ENCODE measurements around the gene HPS1.

The HPS1 gene

DNA sequence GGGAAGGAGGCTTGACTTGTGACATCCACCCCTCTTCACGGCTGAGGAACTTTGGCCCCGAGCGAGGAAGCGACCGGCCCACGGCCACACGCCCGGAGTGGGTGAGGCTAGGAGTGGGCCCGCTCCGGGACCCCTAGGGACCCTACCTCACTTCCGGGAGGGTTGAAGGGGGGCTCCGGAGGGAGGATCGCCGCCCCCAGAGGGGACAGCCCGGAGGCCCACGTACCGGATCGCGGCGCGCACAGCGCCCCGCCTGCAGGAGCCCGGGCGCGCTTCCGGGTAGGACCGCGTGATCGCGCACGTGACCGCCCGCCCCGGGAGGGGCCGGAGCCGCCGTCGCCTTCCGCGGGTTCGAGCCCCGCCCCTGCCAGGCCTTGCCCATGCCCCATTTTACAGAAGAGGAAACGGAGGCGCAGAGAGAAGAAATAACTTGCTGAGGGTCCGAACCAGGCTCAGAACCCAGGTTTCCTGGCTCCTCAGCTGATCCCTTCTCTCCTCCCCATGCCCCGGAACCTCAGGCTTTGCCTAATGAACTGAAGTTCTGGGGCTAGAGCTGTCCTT is at the start of gene HPS1:
HPS1 (minus strand) TSS at position 275 of the 561 bp plus-strand sequence. CDS start 3,695 bp downstream, outside the sequence.
- DNase-seq = peak; percentile 91

DNA sequence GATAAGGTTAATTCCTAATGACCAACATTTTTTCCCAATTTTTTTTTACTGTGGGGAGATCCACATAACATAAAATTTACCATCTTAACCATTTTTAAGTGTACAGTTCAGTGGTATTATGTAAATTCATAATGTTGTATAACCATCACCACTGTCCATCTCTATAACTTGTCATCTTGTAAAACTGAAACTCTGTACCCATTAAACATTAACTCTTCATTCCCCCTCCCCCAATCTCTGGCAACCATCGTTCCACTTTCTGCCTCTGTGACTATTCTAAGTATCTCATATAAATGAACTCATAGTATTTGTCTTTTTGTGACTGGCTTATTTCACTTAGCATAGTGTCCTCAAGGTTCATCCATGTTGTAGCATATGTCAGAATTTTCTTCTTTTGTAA is 46.0 kb upstream of the HPS1 start:
- no peak for DNase-seq

DNA sequence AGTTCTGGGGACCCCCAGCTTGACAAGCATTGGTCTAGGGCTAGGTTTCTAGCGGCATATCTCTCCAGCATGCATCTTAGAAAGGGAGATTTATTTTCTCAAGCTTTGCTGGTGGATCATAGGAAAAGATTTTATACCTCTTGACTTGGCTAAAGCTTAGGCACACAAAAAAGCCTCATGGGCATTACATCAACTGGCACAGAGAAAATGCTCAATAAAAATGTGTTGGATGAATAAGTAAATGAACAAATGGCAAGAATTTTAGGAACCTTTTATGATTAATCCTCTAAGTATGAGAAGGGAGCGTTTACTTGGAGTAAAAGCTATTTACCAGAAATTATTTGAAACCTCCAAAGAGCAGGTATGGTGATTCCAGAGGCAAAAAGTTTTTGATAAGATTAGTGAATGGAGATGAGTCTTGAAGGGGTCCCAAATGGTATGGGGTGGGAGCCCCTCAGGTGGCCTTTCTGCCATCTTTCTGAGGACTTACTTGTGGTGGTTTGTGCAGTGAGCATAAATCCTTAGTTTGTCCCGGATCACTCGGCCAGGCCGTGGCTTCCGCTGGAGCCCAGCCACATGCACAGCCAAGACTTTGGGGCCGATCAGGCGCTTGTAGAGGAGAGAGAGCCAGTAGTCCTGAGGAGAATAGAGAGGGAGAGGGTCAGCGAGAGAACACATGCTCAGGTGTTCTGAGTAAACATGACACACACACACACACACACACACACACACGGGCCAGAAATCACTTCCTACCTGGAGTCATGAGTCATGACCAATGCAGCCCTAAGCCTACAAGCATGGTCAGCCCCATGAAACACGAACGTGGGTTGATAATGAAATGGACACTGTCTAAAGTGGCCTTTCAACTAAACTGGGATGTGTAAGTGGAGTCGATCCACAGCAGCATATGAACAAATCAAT is 43.1 kb upstream of the HPS1 start:
- DNase-seq = no peak

DNA sequence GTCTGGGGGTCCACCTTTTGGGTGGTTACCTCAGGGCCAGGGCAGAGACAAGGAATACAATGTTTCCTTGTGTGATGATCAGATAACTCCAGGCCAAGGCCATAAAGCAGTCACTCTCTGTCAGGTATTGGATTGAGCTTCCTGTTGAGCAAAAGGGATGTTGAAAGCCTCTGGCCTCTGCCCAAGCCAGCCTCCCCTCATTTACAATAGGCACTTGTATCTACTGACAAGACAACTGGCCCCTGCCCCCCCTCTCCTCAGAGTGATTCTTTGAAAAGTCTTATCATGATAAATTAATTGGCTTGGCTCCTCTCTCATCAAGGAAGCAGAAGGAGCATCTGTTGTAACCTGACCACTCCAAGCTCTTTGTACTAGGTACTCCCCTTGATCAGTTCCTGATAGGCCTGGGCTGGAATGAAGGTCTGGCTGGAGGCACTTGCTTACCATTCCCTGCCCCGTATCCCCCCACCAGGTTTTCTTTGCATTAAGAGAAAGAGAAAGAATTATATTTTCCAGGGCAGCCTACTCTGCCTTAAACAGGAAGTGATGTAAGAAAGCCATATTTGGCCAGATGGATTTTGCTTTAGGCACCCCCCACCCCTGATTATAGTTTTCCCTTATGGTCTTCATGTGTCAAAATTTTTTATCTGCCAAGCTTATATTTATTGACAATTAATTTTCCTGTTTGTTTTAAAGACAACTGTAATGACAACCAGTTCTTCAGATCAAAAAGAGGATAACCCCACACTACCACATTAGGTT is 42.1 kb upstream of the HPS1 start:
- DNase-seq = no peak

DNA sequence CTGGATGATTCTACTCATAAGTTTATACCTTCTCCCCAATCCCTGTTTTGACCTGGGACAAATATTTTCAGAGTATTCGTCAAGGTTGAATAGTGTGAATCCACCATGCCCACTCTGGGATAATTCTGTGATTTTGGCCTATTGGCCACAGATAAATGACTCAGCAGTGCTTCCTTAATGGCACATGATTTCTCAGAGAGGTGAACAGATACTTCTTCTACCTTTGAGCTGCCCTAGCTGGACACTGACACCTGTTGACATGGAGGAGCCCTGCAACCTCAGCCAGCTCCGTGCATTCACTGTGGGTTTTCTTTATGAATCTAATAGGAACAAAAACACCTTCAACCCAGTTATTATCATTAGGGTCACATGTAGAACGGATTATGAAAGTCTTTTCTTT is 40.9 kb upstream of the HPS1 start:
- no peak for DNase-seq

DNA sequence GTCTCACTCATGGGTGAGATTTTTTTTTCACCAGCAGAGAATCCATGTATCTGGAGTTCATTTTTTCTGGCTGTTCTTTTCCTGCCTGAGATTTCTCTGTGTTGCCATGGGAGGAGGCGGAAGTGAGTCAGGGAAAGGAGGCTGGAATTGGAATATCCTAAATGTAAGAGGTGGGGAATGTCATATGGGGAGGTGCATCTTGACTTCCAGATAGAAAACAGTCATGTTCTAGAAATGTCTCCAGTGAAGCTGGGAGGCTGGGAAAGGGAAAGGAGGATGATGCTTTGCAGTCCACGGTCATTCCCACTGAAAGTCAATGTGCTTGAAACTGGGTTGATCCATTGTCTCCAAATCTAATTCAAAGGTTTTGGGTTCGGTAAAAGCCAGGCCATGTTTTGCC is 39.7 kb upstream of the HPS1 start:
- no peak for DNase-seq

DNA sequence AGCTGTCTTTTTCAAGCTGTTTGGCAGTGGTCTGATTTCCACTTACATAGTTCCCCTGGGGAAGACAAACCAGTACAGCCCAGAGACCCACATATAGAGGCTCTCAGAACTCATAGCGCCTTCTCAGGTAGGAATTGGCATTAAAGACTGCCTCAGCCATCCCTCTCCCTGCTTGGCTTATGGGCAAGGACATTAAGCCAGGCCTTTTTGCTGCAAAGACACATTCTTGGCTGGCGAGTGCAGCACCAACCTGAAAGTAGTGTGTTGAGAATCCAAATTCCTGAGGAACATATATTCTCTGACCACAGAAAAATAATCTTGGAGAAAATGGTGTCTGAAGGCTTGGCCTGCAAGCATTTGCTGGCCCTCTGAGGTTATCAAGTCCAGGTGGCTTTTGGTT is 39.2 kb upstream of the HPS1 start:
- DNase-seq = no peak

DNA sequence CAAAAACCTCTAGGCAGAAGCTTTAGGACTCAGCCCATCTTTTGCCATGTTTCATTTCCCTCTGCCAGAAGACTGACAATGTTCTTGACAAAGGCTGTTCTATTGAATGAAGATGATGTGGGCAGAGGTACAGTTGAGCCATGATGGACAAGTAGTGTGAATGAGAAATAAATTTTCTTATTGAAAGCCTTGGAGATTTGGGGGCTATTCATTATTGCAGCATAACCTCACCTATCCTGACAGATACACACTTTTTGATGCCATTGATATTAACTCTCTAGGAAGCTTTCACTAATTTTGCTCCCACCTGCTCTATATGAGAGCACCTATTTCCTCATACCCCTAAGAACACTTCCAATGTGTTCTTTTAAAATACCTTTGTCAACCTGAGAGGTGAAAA is 36.9 kb upstream of the HPS1 start:
- no peak for DNase-seq

DNA sequence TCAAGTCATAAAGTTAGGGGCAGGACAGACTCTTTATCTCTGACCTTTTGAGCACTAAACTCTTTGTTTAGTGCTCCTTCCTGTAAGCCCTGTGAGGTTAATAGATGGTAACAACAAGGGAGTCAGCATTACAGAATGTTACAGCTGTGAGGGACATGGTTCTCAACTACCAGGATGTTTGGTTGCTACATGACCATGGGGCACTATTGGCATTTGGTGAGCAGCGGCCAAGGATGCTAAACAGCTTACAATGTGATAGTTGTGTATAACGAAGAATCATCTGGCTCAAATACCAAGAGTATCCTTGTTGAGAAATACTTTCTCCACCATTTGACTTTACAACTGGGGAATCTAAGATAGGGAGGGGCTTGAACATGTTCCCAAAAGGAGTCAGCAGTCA is 35.4 kb upstream of the HPS1 start:
- DNase-seq = no peak

DNA sequence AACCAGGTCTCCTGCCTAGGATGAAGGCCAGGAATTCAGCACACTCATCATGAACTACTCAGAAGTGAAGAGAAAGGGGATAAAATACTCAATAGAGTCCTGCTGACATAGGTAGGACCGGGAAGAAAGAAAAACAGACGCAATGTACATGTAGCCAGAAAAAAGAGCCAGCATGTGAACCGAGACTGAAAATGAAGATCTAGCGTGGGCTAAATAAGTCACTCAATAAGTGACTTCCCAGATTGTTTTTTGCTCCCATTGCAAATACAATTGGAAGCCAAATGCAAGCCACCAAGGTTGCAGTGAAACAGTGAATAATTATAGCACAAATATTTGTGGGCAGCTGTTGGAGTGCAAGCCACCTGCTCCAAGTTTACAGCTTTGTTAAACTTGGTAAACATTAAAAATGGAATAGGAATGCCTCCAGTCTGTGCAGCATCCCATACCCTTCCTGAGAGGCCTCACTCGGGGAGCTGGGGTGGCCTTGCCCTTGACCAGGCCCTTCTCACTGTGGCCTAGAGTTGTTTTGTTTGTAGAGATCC is 34.7 kb upstream of the HPS1 start:
- DNase-seq = no peak

DNA sequence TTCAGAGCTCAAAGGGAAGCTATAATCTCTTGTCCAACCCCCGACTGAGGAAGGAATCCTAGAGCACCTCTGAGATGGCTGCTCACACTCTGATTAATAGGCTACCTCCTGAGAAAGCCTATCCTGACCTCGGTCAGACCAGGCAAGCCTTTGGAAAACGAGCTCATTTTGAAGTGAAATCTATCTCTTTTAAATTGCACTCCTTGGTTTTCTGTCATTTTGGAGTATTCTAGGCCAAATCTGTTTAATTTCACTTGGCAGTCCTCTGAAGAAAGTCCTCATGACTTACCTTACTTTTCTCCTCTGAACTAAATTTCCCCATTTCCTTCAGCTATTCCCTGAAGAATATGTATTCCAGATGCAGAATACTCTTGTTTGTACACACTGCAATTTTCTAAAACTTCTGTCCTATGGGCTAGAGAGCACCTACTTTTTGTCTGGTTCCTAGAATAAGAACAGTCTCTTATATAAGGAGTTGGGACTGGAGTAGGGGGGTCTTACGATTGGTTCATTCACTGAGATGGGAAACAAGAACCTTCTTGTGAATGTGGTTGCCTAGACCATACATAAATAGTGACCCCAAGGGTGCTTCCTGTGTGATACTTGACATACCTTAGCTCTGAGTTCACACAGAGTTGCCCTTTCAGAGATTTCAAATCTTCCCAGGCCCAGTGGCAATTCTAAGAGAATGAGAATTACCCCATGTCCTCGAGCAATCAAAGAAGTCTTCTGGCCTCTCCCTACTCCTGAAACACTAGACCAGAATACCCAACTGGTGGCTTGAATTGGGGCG is 31.9 kb upstream of the HPS1 start:
- no peak for DNase-seq

DNA sequence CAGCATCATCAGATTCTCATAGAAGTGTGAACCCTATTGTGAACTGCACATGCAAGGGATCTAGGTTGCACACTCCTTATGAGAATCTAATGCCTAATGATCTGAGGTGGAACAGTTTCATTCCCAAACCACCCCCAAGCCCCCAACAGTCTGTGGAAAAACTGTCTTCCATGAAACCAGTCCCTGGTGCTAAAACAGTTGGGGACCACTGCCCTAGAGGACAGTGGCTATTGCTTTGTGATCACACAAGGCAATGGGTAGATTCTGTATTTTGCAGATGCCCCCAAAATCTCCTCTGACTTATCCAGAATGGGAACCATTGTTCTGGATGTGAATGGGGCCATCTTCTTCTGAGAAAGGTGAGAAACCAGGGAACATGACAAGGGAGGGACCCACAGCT is 31.1 kb upstream of the HPS1 start:
- no peak for DNase-seq

DNA sequence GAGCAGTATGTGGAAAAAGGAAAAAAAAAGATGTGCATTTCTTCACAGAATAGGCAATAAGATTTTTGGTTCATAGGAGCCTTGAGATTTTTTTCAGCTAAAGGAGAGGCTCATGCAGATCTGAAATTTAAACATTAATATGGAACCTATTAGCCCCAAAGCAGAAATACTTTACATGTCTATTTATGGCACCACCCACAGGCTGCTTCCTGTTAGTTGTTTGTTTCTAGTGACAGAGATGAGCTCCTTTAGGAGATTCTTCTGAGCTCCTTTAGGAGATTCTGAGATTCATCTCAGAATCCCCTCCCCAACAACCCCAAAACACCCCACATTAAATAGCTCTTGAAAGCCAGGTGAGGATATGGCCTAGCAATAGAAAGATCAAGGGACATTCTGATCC is 27.9 kb upstream of the HPS1 start:
- DNase-seq = no peak

DNA sequence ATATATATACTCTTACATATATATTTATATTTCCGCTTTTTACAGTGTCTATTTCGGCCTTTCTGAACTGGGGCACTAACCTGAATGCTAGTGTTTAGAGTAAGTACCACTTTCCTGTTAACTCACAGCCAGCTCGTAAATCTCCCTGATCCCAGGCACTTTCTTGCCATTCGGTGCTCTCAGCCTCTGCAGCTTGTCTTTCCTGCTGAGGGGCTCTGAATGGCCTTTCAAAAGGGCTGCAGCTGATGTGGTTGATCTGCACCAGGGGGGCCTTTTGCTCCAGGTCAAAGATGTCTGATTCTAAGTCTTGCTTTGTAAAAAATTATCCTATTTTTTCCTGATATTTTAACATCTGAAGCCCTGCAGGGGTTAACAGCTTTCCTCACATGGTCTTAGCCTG is 25.5 kb upstream of the HPS1 start:
- DNase-seq = no peak

DNA sequence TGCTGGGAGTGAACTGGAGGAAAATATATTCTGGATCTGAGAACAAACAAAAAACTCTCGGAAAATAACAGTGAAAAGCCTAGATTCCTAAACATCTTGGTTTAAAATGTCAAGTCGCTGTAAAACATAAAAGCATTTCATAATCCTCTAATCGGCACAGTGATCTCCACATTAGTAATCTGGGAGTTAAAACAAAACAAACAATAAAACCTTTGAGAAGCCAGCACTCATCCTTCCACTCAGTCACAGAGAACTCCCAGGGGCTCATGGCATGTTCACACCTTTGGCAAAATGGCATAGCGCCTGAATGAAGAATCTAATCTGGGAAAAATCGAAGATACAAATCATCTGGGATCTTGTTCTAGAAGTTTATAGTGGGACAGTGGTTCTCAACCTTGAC is 24.1 kb upstream of the HPS1 start:
- no peak for DNase-seq

DNA sequence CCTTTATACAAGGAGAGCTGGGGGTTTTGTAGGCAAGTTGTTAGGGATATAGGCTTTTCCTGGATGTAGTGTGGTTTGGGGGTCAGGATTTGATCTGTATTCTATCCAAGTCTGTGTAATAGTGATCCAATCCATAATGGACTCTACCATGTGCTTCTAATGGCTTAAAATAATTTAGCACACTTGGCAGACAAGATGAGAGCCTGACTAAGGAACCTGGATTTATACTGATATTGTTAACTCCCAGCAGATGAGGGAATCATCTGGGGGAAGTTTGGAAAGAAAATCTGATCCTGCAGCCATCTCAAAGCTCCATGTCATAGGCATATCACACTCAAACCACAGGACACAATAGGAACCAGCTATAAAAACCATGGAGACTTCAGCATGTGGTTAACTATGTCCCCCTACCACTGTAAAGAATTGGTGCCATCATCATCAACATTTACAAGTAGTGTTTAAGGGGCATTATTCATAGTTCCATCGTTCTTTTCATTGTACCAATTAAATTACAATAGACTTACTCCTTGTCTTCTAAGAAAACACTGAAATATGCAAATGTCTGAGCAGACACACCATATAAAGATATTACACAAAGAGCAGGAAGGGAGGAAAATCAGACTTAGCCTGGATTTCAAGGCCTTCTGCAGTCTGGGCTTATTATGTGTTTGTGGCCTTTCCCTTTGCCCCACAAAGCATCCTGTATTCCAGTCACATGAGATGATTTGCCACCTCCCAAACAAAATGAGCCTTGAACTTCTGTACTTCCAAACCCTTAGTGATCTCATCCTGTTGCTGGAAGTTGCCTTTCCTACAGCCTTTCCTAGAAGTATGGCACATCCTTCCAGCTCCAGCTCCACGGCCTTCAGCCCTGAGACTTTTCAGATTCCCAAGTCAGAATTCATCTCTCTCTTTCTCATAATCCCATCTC is 22.5 kb upstream of the HPS1 start:
- DNase-seq = no peak

DNA sequence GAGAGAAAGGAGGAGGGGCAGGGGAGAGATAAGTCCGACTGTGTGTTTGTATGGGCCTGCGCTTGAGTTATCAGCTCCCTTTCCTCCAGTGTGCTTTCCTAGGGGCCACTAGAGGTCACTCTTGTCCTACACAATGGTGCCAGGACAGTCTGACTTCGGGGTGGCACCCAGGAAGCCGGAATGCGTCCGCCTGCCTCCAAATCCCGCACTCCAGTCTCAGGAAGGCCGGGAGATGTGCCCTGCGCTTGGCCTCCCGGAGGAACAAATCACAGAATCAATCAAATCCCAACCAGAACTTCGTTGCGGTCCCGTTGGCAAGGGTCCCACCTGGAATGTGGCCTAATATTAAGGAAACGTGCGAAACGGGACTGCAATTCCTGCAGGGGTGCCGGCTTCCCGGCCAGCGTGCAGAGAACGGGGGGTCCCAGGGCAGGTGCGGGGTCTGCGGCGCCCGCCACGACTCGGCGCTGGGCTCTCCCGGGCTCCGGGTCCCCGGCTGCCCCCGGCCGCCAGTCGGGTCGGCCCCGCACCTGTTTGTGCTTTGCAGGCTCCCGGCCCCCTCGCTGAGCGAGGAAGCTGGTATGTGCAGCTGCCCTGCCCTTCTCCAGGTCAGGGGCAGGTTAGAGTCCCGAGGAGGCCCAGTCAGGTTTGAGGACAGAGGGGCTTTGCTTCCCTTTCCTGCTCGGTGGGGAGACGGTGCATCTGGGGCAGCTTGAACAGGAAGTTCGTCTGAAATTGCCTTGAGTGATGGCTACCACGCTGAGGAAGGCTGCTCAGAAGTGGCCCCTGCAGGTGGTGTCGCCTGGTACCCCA is 21.0 kb upstream of the HPS1 start:
- DNase-seq = peak; percentile 80

DNA sequence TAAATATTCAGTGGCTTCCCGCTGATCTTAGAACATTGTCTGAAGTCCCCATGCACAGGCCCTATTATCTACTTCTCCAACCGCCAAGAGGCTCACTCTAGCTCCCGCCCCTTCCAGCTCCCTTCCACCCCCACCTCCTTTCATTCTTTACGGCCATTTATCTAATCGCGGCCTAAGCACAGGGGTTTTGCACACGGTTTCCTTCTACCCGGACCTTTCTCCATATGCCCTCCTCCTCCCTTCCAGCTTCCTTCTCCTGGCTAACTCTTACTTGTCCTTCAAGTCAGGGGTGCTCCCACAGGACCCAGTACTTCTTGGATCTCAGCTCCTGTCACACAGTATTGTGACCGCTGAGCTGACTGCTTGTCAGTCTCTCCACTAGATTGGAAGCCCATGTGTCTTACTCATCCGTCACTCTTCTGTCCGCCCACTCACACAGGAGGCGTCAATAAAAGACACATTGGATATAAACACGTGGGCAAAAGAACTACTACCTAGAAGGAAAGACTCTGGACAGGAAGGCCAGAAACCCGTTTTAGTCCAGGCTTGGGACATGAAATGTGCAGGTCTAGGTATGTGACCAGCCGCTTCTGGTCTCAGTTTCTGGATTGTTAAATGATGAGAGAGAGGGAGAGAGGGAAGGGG is 20.2 kb upstream of the HPS1 start:
- no peak for DNase-seq

DNA sequence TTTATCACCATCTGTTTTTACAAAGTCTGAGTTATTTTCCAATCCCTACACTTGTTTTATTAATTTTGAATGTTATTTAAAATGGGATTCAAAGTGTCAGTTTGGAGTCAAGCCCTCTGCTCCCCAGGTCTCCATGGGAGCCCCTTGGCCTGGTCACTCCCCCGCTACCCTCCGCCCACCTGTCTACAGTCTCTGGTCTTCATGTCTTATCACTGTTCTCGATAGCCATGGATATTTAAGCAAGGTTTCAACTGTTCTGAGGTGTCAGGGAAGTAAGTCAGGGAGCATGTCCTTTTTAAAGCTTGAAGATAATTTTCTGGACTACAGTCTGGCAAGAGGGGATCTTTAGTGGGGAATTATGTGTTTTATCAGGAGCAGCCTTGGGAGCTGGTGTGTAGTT is 19.1 kb upstream of the HPS1 start:
- DNase-seq = no peak
